Neural progenitor cell (in vitro differentiated cells): ENCODE data around the gene CCDC152. TPM values are rescaled to one million over a fixed set of nuclear protein-coding genes. Genes with fewer than 3 reads are reported as not detected.

ENCODE experiments used
- DNase-seq: peaks from one replicate; pipeline ENCODE4 v3.0.0-alpha.2; 2016; ENCODE audit warnings: low spot score
- H2AFZ ChIP-seq: fragments of 200-600 bp; sonication (generic); replicated peaks from 2 replicates; pipeline ENCODE4 v1.6.1; 2016; ENCODE audit warnings: antibody characterized with exemption
- H3F3A ChIP-seq: fragments of 200-600 bp; sonication (generic); 2 replicates; pipeline ENCODE4 v1.6.1; 2016; ENCODE audit warnings: antibody characterized with exemption, low read depth
- H3K27ac ChIP-seq: fragments of 200-600 bp; sonication (generic); 2 replicates; pipeline ENCODE4 v1.5.1; 2016; ENCODE audit warnings: mild to moderate bottlenecking
- H3K27me3 ChIP-seq: fragments of 200-600 bp; sonication (generic); 2 replicates; pipeline ENCODE4 v1.6.1; 2016; ENCODE audit warnings: mild to moderate bottlenecking, moderate library complexity
- H3K36me3 ChIP-seq: fragments of 200-600 bp; sonication (generic); 2 replicates; pipeline ENCODE4 v1.5.1; 2016
- H3K4me1 ChIP-seq: fragments of 200-600 bp; sonication (generic); 2 replicates; pipeline ENCODE4 v1.6.1; 2016; ENCODE audit warnings: mixed run types
- H3K4me2 ChIP-seq: fragments of 200-600 bp; sonication (generic); 2 replicates; pipeline ENCODE4 v1.6.1; 2016
- H3K4me3 ChIP-seq: fragments of 200-600 bp; sonication (generic); 2 replicates; pipeline ENCODE4 v1.5.1; 2016
- H3K79me2 ChIP-seq: fragments of 200-600 bp; sonication (generic); 2 replicates; pipeline ENCODE4 v1.6.1; 2016; ENCODE audit warnings: low read depth
- H3K9ac ChIP-seq: fragments of 200-600 bp; sonication (generic); 2 replicates; pipeline ENCODE4 v1.6.1; 2016
- H3K9me3 ChIP-seq: fragments of 200-600 bp; sonication (generic); 2 replicates; pipeline ENCODE4 v1.5.1; 2016; ENCODE audit warnings: low read depth
- H4K20me1 ChIP-seq: fragments of 200-600 bp; sonication (generic); 2 replicates; pipeline ENCODE4 v1.6.1; 2016; ENCODE audit warnings: low read depth
- H3K27ac Mint-ChIP-seq: 3 replicates; pipeline ENCODE4 v1.8.0; 2021; ENCODE audit warnings: mixed read lengths
- H3K27me3 Mint-ChIP-seq: 2 replicates; pipeline ENCODE4 v1.8.0; 2022; ENCODE audit warnings: low read depth, mild to moderate bottlenecking, inconsistent platforms, moderate library complexity, mixed read lengths; ENCODE audit not compliant: insufficient read depth
- H3K36me3 Mint-ChIP-seq: 3 replicates; pipeline ENCODE4 v1.8.0; 2021; ENCODE audit warnings: mixed read lengths
- H3K4me1 Mint-ChIP-seq: 3 replicates; pipeline ENCODE4 v1.8.0; 2021; ENCODE audit warnings: mixed read lengths
- H3K4me3 Mint-ChIP-seq: 3 replicates; pipeline ENCODE4 v1.8.0; 2021; ENCODE audit warnings: mild to moderate bottlenecking, moderate library complexity, mixed read lengths
- H3K9me3 Mint-ChIP-seq: 3 replicates; pipeline ENCODE4 v1.8.0; 2020; ENCODE audit warnings: mixed read lengths
- CTCF ChIP-seq: fragments of 200-600 bp; sonication (generic); IDR thresholded peaks from 2 replicates; pipeline ENCODE4 v1.5.1; 2017; ENCODE audit warnings: antibody characterized with exemption, mild to moderate bottlenecking
- EZH2 ChIP-seq: fragments of 200-600 bp; sonication (generic); IDR thresholded peaks from 2 replicates; pipeline ENCODE4 v1.6.1; 2017; ENCODE audit warnings: antibody characterized with exemption, mild to moderate bottlenecking, moderate library complexity
- EZH2phosphoT487 ChIP-seq: fragments of 200-600 bp; sonication (generic); IDR thresholded peaks from 2 replicates; pipeline ENCODE4 v1.6.1; 2017; ENCODE audit warnings: antibody characterized with exemption
- total RNA-seq: library from RNA; depleted of rRNA; stranded (reverse); fragments of >200 nt; gene quantifications from 2 replicates; pipeline ENCODE4 v1.2.3, GENCODE V29; 2015; ENCODE audit warnings: low replicate concordance

The CCDC152 gene
- total RNA-seq, 1 donor from 2014 or later = 23.9 TPM

DNA sequence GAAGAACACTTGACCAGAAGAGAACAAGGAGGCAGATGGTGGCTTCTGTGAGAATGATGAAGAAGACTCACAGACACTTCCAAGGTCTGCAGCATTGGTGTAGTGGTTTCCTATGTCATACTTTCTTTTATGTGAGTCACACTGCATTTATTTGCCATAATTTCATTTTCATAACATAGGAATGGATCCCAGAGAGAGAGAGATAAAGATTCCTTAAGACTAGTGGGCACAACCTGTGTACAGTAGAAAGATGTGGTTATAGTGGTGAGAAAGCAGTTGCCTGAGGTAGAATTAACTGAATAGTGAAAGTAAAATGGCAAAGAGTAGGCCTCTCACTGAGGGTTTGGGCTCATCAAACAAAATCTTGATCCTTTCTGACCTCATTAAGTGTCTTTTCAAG is 7.6 kb upstream of the CCDC152 start:
- no peak overlapping the region for H2AFZ ChIP-seq
- H3K27me3 ChIP-seq = no peaks in the 10 kb centered on the region
- no peak overlapping the region for H3K9ac ChIP-seq
- H3F3A ChIP-seq = no peaks in the 10 kb centered on the region
- no peaks in the 10 kb centered on the region for H4K20me1 ChIP-seq
- no peak for DNase-seq
- no peaks in the 10 kb centered on the region for H3K79me2 ChIP-seq
- peaks cover 5% of the 10 kb centered on the region for H3K4me1 ChIP-seq
- no peaks in the 10 kb centered on the region for H3K9me3 Mint-ChIP-seq
- peaks cover 3% of the 10 kb centered on the region for H3K27me3 Mint-ChIP-seq
- no peak overlapping the region for H3K4me3 ChIP-seq
- H3K27ac ChIP-seq = no peak overlapping the region
- no peak overlapping the region for H3K4me3 Mint-ChIP-seq
- no peaks in the 10 kb centered on the region for H3K9me3 ChIP-seq
- no peaks in the 10 kb centered on the region for H3K36me3 Mint-ChIP-seq
- no peak overlapping the region for H3K27ac Mint-ChIP-seq
- H3K4me1 Mint-ChIP-seq = no peaks in the 10 kb centered on the region
- TF ChIP-seq EZH2phosphoT487 = no peak
- TF ChIP-seq EZH2 = no peak
- TF ChIP-seq CTCF = no peak
- no peak overlapping the region for H3K4me2 ChIP-seq
- H3K36me3 ChIP-seq = no peaks in the 10 kb centered on the region

DNA sequence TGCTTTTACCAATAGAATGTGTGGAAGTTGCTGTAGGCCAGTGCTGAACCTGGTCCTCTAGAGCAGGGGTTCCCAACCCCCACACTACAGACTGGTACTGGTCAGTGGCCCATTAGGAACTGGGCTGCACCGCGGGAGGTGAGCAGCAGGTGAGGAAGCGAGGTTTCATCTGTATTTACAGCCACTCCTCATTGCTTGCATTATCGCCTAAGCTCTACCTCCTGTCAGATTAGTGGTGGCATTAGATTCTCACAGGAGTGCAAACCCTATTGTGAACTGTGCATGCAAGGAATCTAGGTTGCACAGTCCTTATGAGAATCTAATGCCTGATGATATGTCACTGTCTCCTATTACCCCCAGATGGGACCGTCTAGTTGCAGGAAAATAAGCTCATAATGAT is 6.1 kb upstream of the CCDC152 start:
- H3K4me1 Mint-ChIP-seq = no peaks in the 10 kb centered on the region
- no peak overlapping the region for H3K4me3 Mint-ChIP-seq

GRCh38 chr5:42751044-42751443 is 5.6 kb upstream of the CCDC152 start:
- Mint-ChIP-seq H3K4me1 (no peaks in the 10 kb centered on the region), H3K4me3 (no peak overlapping the region), H3K9me3 (no peaks in the 10 kb centered on the region), H3K27me3 (no peaks in the 10 kb centered on the region), H3K27ac (no peak overlapping the region), H3K36me3 (no peaks in the 10 kb centered on the region)
- Histone ChIP-seq H3K9me3 (no peaks in the 10 kb centered on the region), H3K36me3 (no peaks in the 10 kb centered on the region), H3K27ac (no peak overlapping the region), H3K4me1 (no peaks in the 10 kb centered on the region), H4K20me1 (no peaks in the 10 kb centered on the region), H3K9ac (no peak overlapping the region), H3K4me3 (no peak overlapping the region), H3K27me3 (no peaks in the 10 kb centered on the region), H3F3A (no peaks in the 10 kb centered on the region), H3K79me2 (no peaks in the 10 kb centered on the region), H2AFZ (no peak overlapping the region), H3K4me2 (no peak overlapping the region)
- DNase-seq = peak; percentile 2
- no peak for TF ChIP-seq EZH2phosphoT487
- no peak for TF ChIP-seq EZH2
- TF ChIP-seq CTCF = no peak

More for the DNA sequence above, 6.1 kb upstream of the CCDC152 start:
- Histone ChIP-seq H3K4me1 (peaks cover 5% of the 10 kb centered on the region), H3K27ac (no peak overlapping the region), H2AFZ (no peak overlapping the region), H4K20me1 (no peaks in the 10 kb centered on the region), H3K27me3 (no peaks in the 10 kb centered on the region), H3K36me3 (no peaks in the 10 kb centered on the region), H3K9me3 (no peaks in the 10 kb centered on the region), H3F3A (no peaks in the 10 kb centered on the region), H3K4me2 (no peak overlapping the region), H3K9ac (no peak overlapping the region), H3K4me3 (no peak overlapping the region), H3K79me2 (no peaks in the 10 kb centered on the region)
- DNase-seq = no peak
- Mint-ChIP-seq H3K27ac (no peak overlapping the region), H3K9me3 (no peaks in the 10 kb centered on the region), H3K36me3 (no peaks in the 10 kb centered on the region), H3K27me3 (no peaks in the 10 kb centered on the region)
- TF ChIP-seq CTCF = no peak
- no peak for TF ChIP-seq EZH2phosphoT487
- TF ChIP-seq EZH2 = no peak

- Histone ChIP-seq H2AFZ (no peak overlapping the region), H4K20me1 (no peaks in the 10 kb centered on the region), H3K4me2 (no peak overlapping the region), H3K4me3 (no peak overlapping the region), H3K79me2 (no peaks in the 10 kb centered on the region), H3K36me3 (no peaks in the 10 kb centered on the region), H3F3A (no peaks in the 10 kb centered on the region), H3K4me1 (no peaks in the 10 kb centered on the region), H3K27ac (no peak overlapping the region), H3K27me3 (no peaks in the 10 kb centered on the region), H3K9me3 (no peaks in the 10 kb centered on the region), H3K9ac (no peak overlapping the region)
- Mint-ChIP-seq H3K4me1 (no peaks in the 10 kb centered on the region), H3K4me3 (no peak overlapping the region), H3K36me3 (no peaks in the 10 kb centered on the region), H3K27me3 (peaks cover 2% of the 10 kb centered on the region), H3K27ac (no peak overlapping the region), H3K9me3 (no peaks in the 10 kb centered on the region)
- no peak for TF ChIP-seq EZH2phosphoT487
- no peak for TF ChIP-seq EZH2
- TF ChIP-seq CTCF = no peak
- DNase-seq = no peak
Measured at GRCh38 chr5:42753099-42753498, 3.5 kb upstream of the CCDC152 start.
